ENCODE results near the gene TSEN54. TPM values are rescaled to one million over a fixed set of nuclear protein-coding genes. Genes with fewer than 3 reads are reported as not detected.

Gene TSEN54
- polyA plus RNA-seq, 1 donor (not counting 4 experiments of a cell fraction or from before 2014, with no cell fraction given) = 24.1 TPM

DNA sequence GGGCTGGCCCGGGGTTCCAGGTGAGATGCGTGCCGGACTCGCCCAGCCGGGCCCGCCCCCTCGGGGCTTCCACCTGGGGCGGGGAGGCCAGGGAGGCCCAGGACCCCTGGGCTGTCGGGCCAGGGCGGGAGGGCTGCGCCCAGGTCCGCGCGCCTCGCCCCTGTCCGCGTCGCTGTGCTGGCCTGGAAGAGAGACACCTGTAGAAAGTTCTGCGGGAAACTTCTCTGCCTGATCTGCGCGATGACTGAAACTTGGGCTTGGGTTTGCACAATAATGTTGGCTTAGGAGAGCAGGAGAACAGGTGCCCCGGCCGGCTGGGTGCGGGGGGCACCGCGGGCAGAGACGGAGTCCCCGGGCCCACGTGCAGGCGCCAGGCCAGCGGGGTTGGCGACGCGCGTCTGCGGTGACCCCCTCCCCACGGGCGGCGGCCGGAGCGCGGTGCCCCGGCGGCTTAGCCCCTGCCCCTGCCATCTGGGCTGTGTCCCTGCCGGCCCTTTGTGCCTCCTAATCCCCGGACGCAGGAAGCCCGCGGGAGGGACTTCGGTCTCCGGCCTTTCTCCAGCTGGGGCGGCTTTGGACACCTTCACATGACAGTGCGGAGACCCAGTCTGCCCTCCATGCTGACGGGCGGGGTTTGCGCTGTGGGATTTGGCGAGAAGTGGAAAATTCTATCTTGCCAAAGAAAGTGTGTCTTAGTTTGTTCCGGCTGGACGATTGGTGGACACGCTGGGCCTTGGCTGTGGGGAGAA lies 9.7 kb downstream of the TSEN54 start:
- no peak for FAIRE-seq
- no peak overlapping the region for H3K27ac ChIP-seq (ENCODE audit: control insufficient read depth, insufficient read depth, low read length)
- TF ChIP-seq, protein P1, sequence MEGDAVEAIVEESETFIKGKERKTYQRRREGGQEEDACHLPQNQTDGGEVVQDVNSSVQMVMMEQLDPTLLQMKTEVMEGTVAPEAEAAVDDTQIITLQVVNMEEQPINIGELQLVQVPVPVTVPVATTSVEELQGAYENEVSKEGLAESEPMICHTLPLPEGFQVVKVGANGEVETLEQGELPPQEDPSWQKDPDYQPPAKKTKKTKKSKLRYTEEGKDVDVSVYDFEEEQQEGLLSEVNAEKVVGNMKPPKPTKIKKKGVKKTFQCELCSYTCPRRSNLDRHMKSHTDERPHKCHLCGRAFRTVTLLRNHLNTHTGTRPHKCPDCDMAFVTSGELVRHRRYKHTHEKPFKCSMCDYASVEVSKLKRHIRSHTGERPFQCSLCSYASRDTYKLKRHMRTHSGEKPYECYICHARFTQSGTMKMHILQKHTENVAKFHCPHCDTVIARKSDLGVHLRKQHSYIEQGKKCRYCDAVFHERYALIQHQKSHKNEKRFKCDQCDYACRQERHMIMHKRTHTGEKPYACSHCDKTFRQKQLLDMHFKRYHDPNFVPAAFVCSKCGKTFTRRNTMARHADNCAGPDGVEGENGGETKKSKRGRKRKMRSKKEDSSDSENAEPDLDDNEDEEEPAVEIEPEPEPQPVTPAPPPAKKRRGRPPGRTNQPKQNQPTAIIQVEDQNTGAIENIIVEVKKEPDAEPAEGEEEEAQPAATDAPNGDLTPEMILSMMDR (optimal IDR thresholded peaks at IDR 0.05 in 1 of 3, IDR thresholded peaks at IDR 0.05 in 1 of 3, conservative IDR thresholded peaks at IDR 0.05 in 1 of 3; ENCODE audit: extremely low read depth in 1 of 3, insufficient read depth in 2 of 3, low read length in 3 of 3) = no peak
- no peak for TF ChIP-seq EZH2 (IDR thresholded peaks at IDR 0.05; ENCODE audit: low read length)
- H3K4me3 ChIP-seq (ENCODE audit: control insufficient read depth in 2 of 3, extremely low read depth in 1 of 3, insufficient read depth in 2 of 3, low read depth in 1 of 3, low read length in 3 of 3) = peak overlapping the region; percentile 63 to 78 (median 77)
- no peaks in the 10 kb centered on the region for H3K9me3 ChIP-seq (ENCODE audit: control insufficient read depth, low read depth, low read length)
- peak overlapping the region; percentile 63 for H3K9ac ChIP-seq (ENCODE audit: control insufficient read depth, extremely low read depth, insufficient read depth, low read length)
- H3K9me1 ChIP-seq (ENCODE audit: control insufficient read depth, extremely low read depth, insufficient read depth, low read length) = no peaks in the 10 kb centered on the region
- H3K4me1 ChIP-seq (ENCODE audit: control insufficient read depth, extremely low read depth, insufficient read depth, low read length) = peaks cover 9% of the 10 kb centered on the region
- H3K79me2 ChIP-seq (ENCODE audit: control insufficient read depth, insufficient read depth, low read length) = no peaks in the 10 kb centered on the region
- H2AFZ ChIP-seq (ENCODE audit: control insufficient read depth, low read length) = peak overlapping the region; percentile 60
- peak overlapping the region; percentile 97 for H3K4me2 ChIP-seq (ENCODE audit: control insufficient read depth, extremely low read depth, insufficient read depth, low read depth, low read length)
- H3K27me3 ChIP-seq (ENCODE audit: control insufficient read depth, extremely low read depth, insufficient read depth, low read length) = no peaks in the 10 kb centered on the region
- no peaks in the 10 kb centered on the region for H4K20me1 ChIP-seq (ENCODE audit: control insufficient read depth, extremely low read depth, insufficient read depth, low read length)
- H3K36me3 ChIP-seq (ENCODE audit: control insufficient read depth in 2 of 2, extremely low read depth in 1 of 2, insufficient read depth in 2 of 2, low read length in 2 of 2) = peaks cover 7 to 11% of the 10 kb centered on the region in 2 experiments
- no peak for DNase-seq (ENCODE audit: low read depth, low spot score)
- dilution Hi-C loops (cut with MboI; ENCODE audit: extremely low pct_ligation_motif_present, low sequenced_read_pairs) = no loop called here

DNA sequence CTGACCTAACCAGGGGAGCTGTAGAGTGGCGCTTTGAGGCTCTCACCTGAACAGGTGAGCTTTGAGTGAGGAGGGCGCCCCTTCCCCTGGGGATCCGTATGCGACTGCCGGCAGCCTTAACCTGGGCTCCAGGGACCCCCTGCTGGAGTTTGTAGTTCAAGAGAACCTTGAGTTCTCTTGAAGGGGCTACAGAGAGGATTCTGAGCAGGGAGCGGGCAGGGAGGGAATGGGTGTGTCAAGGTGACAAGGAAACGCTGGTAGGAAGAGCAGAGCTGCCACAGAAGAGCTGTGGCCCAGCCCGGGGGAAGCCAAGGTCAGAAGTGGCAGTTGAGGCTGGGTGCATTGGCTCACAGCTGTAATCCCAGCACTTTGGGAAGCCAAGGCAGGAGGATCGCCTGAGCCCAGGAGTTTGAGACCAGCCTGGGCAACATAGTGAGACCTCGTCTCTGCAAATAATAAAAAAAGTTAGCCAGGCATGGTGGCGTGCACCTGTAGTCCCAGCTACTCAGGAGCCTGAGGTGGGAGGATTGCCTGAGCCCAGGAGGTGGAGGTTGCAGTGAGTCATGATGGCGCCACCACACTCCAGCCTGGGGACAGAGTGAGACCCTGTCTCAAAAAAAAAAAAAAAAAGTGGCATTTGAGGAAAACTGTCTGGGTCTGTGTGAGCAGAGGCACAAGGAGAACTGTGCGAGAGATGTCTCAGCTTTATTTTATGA lies 10.4 kb downstream of the TSEN54 start:
- peak overlapping the region; percentile 63 to 78 (median 77) for H3K4me3 ChIP-seq (ENCODE audit: control insufficient read depth in 2 of 3, extremely low read depth in 1 of 3, insufficient read depth in 2 of 3, low read depth in 1 of 3, low read length in 3 of 3)
- H3K27ac ChIP-seq (ENCODE audit: control insufficient read depth, insufficient read depth, low read length) = no peak overlapping the region
- peak overlapping the region; percentile 60 for H2AFZ ChIP-seq (ENCODE audit: control insufficient read depth, low read length)
- H3K4me2 ChIP-seq (ENCODE audit: control insufficient read depth, extremely low read depth, insufficient read depth, low read depth, low read length) = peak overlapping the region; percentile 97
- no peaks in the 10 kb centered on the region for H3K27me3 ChIP-seq (ENCODE audit: control insufficient read depth, extremely low read depth, insufficient read depth, low read length)
- no peaks in the 10 kb centered on the region for H4K20me1 ChIP-seq (ENCODE audit: control insufficient read depth, extremely low read depth, insufficient read depth, low read length)
- DNase-seq (ENCODE audit: low read depth, low spot score) (no peak), FAIRE-seq (no peak)
- H3K9me3 ChIP-seq (ENCODE audit: control insufficient read depth, low read depth, low read length) = no peaks in the 10 kb centered on the region
- peaks cover 17% of the 10 kb centered on the region for H3K4me1 ChIP-seq (ENCODE audit: control insufficient read depth, extremely low read depth, insufficient read depth, low read length)
- no peaks in the 10 kb centered on the region for H3K9me1 ChIP-seq (ENCODE audit: control insufficient read depth, extremely low read depth, insufficient read depth, low read length)
- TF ChIP-seq EZH2 (IDR thresholded peaks at IDR 0.05; ENCODE audit: low read length) = no peak
- TF ChIP-seq, protein P1 (optimal IDR thresholded peaks at IDR 0.05 in 1 of 3, IDR thresholded peaks at IDR 0.05 in 1 of 3, conservative IDR thresholded peaks at IDR 0.05 in 1 of 3; ENCODE audit: extremely low read depth in 1 of 3, insufficient read depth in 2 of 3, low read length in 3 of 3) = no peak
- H3K79me2 ChIP-seq (ENCODE audit: control insufficient read depth, insufficient read depth, low read length) = no peaks in the 10 kb centered on the region
- peak overlapping the region; percentile 63 for H3K9ac ChIP-seq (ENCODE audit: control insufficient read depth, extremely low read depth, insufficient read depth, low read length)
- dilution Hi-C loops (cut with MboI; ENCODE audit: extremely low pct_ligation_motif_present, low sequenced_read_pairs) = no loop called here
- peaks cover 3 to 10% of the 10 kb centered on the region in 2 experiments for H3K36me3 ChIP-seq (ENCODE audit: control insufficient read depth in 2 of 2, extremely low read depth in 1 of 2, insufficient read depth in 2 of 2, low read length in 2 of 2)

All from keratinocyte (primary cell).